ENCODE data around the gene CPTP.

CPTP gene

DNA sequence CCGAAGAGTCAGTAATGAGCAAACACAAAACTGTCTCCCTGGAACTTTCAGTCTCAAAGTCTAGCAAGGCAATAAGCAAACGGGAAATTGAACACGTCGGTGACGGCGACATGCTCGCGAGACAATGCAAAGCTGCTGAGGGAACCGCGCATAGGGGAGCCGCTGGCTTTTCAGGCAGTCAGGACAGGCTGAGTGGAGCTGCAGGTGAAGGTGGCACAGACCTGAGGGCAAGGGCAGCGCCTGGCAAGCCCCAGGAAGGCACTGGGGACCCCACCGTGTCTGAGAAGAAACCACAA lies 5.0 kb upstream of the CPTP start:
- no peak for DNase-seq (ENCODE audit: low read depth in 3 of 3)

DNA sequence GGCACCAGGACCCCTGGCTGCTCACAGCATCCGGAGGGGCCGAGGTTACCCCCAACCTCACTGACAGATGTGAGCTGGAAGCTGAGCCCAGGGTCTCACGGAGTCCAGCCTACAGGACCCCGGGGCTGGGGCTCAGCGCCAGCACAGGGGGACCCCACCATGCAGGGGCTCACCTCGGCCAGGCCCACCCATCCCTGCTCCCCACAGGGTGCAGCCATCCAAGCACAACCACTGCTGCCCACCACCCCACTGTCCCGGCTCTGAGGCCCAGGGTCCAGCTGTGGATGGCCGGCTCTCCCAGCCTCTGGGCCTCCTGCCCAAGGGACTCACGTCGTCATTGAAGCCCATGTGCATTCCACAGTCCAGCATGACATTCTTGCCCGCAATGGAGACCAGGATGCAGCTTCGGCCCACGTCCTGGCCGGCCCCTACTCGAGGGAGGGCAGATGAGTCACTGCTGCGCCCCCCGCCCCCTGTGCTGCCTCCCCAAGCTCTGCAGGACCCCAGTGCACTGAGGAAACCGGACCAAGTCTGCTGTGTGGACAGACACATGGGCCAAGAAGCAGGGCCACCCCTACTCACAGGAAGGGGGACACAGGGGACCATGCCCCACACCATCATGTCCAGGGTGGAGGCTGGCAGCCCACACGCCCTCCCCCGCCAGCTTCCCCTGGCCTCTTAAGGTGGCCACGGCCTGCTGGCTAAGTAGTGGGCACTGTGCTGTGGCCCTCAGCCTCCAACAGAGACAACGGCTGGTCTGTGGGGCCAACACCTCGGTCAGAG lies 3.7 kb upstream of the CPTP start:
- no peak for DNase-seq (ENCODE audit: low read depth in 3 of 3)

DNA sequence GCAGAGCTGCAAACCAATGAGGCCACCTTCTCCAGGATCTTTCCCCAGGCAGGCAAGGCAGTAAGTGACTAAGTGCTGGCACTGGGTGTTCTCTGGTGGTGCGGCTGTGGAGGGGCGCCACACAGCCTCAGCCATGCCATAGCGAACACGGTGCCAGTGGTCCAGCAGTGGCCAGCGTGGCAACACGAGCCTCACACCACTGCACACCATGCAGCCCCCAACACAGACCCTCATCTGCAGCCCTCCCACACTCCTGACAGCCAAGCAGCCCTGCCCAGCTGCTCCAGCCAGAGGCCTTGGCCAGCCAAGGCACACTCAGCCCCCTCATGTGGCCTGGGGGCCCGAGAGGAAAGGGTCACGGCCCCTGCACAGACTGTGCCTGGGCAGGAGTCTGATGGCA lies 3.1 kb upstream of the CPTP start:
- no peak for DNase-seq (ENCODE audit: low read depth in 3 of 3)

DNA sequence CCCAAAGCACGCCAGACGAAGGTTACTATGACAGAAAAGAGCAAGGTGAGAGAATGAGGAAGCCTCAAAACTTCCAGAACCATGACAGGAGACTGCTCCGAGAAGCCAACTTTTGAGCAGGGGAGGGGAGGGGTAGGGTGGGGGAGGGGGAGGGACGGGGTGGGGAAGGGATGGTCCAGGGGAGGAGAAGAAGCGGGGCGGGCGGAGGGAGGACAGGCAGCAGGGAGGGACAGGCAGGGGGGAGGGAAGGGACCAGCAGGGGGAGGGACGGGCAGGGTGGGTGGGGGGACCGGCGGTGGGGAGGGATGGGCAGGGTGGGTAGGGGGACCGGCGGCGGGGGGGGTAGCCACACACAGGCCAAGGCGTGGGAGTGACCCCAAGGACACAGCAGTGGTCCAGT lies 2.2 kb upstream of the CPTP start:
- DNase-seq (ENCODE audit: low read depth in 3 of 3): no peak

DNA sequence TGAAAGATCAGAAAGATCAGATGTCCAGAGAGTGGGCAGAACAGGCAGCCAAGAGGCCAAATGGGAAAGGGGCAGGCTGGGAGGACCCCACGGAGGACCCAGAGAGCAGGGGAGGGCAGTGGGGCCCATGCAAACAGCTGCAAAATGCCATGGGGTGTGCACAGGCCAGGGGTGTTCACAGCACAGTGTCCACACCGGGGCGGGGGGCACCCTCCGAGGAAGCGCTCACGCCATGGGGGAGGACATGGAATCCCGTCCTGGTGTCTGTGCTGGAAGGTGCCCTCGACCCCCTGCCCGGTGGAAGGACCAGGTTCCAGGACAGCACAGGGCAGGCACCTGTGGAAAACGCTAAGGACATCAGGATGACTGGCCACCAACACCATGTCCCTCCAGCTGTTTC lies 1.6 kb upstream of the CPTP start:
- no peak for DNase-seq (ENCODE audit: low read depth in 3 of 3)

DNA sequence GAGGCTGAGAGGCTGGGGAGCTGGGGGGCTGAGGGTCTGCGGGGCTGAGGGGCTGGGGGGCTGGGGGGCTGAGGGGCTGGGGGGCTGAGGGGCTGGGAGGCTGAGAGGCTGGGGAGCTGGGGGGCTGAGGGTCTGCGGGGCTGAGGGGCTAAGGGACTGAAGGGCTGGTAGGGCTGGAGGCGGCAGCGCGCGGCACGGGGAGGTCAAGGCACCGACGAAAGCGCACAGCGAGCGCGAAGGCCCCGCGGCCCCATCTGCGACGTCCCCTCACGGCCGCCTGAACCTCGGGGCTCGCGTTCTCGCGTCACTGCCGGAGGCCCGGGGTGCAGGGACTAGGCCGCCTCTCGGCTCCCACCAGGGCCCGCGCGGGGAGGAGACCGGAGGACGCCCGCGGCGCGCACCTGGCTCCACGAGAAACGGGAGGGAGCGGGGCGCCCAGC lies 498 bp upstream of the CPTP start:
- no peak for DNase-seq (ENCODE audit: low read depth in 3 of 3)

GRCh38 chr1:1325288-1326074 lies 879 bp downstream of the CPTP start:
- no peak for DNase-seq (ENCODE audit: low read depth in 3 of 3)

DNA sequence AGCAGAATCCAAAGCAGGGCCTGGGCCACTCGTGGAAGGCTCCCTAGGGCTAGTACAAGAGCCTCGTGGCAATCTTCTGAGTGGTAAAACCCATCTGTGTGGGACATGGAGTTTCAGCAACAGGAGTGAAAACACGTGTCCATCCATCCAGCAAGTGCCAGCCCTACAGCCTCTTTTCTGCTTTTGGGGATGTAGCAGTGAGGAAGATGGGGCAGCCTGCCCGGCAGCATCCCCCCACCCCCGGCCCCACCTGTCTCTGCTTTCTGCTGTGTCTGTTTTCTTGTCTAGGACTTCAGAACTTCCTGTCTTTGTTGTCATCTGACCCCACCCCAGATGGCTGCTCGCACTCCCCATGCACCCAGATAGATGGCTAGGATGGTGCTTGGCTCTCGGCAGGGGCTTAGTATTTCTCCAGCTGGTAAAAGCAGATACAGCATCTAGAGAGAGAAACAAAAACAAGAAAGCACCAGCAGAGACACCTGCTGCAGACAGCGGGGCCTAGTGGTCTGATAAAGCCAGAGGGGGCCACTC lies 1.5 kb downstream of the CPTP start:
- no peak for DNase-seq (ENCODE audit: low read depth in 3 of 3)

DNA sequence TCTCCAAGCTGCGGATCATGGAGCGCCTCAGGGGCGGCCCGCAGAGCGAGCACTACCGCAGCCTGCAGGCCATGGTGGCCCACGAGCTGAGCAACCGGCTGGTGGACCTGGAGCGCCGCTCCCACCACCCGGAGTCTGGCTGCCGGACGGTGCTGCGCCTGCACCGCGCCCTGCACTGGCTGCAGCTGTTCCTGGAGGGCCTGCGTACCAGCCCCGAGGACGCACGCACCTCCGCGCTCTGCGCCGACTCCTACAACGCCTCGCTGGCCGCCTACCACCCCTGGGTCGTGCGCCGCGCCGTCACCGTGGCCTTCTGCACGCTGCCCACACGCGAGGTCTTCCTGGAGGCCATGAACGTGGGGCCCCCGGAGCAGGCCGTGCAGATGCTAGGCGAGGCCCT lies 2.7 kb downstream of the CPTP start:
- no peak for DNase-seq (ENCODE audit: low read depth in 3 of 3)

GRCh38 chr1:1328254-1328653 lies 3.7 kb downstream of the CPTP start:
- DNase-seq (ENCODE audit: low read depth in 3 of 3): no peak

DNA sequence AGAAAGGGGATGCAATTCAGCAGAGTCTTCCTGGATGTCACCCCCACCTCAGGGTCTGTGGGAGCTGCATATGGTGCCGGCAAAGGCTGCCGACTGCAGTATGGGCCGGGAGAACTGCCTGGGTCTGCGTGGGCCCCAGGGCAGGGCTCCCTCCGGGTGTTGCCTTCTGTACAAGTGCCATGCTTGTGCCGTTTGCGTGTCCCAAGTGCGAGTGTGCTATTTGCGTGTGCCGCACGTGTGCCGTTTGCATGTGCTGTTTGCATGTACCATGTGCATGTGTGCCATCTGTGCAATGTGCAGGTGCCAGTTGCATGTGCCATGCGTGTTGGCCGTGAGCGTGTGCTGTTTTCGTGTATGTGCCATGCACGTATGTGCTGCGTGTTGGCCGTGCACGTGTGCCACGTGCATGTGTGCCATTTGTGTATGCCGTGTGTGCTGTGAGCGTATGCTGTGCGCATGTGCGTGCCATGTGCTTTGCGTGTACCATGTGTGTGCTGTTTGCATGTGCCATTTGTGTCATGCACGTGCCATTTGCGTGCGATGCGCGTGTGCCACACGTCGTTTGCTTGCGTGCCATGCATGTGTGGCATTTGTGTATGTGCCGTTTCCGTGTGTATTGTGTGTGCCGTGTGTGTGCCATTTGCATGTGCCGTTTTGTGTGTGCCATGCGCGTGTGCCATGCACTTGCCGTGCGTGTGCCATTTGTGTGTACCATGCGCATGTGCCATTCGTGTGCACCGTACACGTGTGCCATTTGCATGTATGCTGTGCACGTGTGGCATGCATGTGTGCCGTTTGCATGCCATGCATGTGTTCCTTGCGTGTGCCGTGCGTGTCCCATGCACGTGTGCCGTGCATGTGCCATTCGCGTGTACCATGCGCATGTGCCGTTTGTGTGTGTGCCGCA lies 5.0 kb downstream of the CPTP start:
- no peak for DNase-seq (ENCODE audit: low read depth in 3 of 3)

DNA sequence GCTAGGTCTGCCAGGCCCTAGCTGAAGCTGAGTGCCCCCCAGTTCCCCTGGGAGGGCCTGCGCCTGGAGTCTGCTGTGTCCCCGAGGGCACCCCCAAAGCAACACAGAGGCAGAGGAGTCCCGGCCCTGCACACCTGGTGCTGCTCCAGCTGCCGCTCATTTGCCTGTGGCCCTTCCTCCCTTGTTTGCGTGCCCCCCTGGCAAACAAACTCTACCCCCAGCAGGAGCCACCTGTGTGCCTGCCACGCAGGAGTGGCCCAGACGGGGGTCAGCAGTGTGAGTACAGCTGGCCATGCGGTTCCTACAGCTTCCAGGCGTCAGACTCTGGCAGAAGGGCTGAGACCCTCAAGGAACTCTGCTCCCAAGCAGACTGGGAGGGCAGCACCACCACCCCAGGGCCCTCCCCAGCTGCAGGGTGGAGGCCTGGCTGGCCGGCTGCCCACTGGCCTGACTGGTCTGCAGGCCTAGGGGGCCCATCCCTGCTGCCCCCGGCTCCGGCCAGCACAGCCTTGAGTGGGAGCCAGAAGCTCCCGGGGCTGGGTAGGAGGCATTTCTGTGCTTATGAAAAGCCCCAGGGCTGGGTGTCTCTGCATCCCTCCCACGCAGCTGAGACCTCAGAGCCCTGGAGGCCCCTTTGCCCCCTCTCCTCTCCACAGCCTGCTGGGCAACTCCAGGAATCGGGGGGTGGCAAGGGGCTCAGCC lies 5.9 kb downstream of the CPTP start:
- DNase-seq (ENCODE audit: low read depth in 3 of 3): no peak

DNA sequence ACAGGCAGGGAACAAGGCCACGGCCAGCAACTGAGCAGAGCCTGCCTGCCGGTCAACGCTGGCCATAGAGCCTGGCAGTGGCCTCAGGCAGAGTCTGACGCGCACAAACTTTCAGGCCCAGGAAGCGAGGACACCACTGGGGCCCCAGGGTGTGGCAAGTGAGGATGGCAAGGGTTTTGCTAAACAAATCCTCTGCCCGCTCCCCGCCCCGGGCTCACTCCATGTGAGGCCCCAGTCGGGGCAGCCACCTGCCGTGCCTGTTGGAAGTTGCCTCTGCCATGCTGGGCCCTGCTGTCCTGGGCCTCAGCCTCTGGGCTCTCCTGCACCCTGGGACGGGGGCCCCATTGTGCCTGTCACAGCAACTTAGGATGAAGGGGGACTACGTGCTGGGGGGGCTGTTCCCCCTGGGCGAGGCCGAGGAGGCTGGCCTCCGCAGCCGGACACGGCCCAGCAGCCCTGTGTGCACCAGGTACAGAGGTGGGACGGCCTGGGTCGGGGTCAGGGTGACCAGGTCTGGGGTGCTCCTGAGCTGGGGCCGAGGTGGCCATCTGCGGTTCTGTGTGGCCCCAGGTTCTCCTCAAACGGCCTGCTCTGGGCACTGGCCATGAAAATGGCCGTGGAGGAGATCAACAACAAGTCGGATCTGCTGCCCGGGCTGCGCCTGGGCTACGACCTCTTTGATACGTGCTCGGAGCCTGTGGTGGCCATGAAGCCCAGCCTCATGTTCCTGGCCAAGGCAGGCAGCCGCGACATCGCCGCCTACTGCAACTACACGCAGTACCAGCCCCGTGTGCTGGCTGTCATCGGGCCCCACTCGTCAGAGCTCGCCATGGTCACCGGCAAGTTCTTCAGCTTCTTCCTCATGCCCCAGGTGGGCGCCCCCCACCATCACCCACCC lies 6.7 kb downstream of the CPTP start, which contains the start of gene TAS1R3:
TAS1R3 (plus strand) TSS at position 213 of the 898 bp plus-strand sequence; CDS start at position 279, 66 bp downstream.
- DNase-seq (ENCODE audit: low read depth in 3 of 3): no peak

DNA sequence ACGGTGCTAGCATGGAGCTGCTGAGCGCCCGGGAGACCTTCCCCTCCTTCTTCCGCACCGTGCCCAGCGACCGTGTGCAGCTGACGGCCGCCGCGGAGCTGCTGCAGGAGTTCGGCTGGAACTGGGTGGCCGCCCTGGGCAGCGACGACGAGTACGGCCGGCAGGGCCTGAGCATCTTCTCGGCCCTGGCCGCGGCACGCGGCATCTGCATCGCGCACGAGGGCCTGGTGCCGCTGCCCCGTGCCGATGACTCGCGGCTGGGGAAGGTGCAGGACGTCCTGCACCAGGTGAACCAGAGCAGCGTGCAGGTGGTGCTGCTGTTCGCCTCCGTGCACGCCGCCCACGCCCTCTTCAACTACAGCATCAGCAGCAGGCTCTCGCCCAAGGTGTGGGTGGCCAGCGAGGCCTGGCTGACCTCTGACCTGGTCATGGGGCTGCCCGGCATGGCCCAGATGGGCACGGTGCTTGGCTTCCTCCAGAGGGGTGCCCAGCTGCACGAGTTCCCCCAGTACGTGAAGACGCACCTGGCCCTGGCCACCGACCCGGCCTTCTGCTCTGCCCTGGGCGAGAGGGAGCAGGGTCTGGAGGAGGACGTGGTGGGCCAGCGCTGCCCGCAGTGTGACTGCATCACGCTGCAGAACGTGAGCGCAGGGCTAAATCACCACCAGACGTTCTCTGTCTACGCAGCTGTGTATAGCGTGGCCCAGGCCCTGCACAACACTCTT lies 7.6 kb downstream of the CPTP start:
- no peak for DNase-seq (ENCODE audit: low read depth in 3 of 3)

DNA sequence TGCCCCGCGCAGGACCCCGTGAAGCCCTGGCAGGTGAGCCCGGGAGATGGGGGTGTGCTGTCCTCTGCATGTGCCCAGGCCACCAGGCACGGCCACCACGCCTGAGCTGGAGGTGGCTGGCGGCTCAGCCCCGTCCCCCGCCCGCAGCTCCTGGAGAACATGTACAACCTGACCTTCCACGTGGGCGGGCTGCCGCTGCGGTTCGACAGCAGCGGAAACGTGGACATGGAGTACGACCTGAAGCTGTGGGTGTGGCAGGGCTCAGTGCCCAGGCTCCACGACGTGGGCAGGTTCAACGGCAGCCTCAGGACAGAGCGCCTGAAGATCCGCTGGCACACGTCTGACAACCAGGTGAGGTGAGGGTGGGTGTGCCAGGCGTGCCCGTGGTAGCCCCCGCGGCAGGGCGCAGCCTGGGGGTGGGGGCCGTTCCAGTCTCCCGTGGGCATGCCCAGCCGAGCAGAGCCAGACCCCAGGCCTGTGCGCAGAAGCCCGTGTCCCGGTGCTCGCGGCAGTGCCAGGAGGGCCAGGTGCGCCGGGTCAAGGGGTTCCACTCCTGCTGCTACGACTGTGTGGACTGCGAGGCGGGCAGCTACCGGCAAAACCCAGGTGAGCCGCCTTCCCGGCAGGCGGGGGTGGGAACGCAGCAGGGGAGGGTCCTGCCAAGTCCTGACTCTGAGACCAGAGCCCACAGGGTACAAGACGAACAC lies 8.3 kb downstream of the CPTP start:
- no peak for DNase-seq (ENCODE audit: low read depth in 3 of 3)

GRCh38 chr1:1333551-1334241 lies 9.1 kb downstream of the CPTP start:
- no peak for DNase-seq (ENCODE audit: low read depth in 3 of 3)

- no peak for DNase-seq (ENCODE audit: low read depth in 3 of 3)
Measured at GRCh38 chr1:1334835-1335234, 10.2 kb downstream of the CPTP start.

DNA sequence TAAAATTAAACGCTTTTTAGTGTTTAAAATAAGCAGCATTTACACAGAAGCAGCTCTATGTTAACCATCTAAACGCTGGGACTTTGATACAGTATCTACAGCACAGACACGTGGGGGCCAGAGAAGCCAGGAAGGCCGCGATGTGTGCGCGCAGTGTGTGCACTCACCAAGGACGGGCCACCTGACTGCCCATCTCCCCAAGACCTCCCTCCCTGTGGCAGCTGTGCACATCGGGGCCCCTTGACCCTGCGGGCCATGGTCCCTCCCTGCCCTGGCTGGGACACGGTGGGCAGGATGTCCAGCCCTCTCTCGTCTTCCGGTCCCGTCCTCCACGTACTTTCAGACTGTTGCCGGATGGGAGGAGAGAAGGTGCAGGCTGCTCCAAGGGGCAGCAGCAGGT lies 10.7 kb downstream of the CPTP start:
- DNase-seq (ENCODE audit: low read depth in 3 of 3): no peak
